Measurements from ENCODE around the gene SOWAHC. TPM values are rescaled to one million over a fixed set of nuclear protein-coding genes. Genes with fewer than 3 reads are reported as not detected.
A peak's percentile ranks its signal among the peaks of the same experiment; 100 is the strongest.

The SOWAHC gene
- total RNA-seq, 1 donor from 2014 or later = 10.9 TPM

- peak overlapping the region; percentile 20 for H3K27ac Mint-ChIP-seq (ENCODE audit: unreplicated experiment)
- DNase-seq (ENCODE audit: low read depth, low spot score) = peak; percentile 22
- no peak for TF ChIP-seq CTCF (conservative IDR thresholded peaks at IDR 0.05)
- no peaks in the 10 kb centered on the region for H3K27me3 Mint-ChIP-seq (ENCODE audit: low read depth)
- H3K4me1 Mint-ChIP-seq = peaks cover 32% of the 10 kb centered on the region
- no peaks in the 10 kb centered on the region for H3K9me3 Mint-ChIP-seq
- H3K36me3 Mint-ChIP-seq (ENCODE audit: low read depth) = no peaks in the 10 kb centered on the region
- peak overlapping the region; percentile 43 for H3K4me3 Mint-ChIP-seq
Observed at GRCh38 chr2:109644571-109645275, 30.6 kb downstream of the SOWAHC start.

DNA sequence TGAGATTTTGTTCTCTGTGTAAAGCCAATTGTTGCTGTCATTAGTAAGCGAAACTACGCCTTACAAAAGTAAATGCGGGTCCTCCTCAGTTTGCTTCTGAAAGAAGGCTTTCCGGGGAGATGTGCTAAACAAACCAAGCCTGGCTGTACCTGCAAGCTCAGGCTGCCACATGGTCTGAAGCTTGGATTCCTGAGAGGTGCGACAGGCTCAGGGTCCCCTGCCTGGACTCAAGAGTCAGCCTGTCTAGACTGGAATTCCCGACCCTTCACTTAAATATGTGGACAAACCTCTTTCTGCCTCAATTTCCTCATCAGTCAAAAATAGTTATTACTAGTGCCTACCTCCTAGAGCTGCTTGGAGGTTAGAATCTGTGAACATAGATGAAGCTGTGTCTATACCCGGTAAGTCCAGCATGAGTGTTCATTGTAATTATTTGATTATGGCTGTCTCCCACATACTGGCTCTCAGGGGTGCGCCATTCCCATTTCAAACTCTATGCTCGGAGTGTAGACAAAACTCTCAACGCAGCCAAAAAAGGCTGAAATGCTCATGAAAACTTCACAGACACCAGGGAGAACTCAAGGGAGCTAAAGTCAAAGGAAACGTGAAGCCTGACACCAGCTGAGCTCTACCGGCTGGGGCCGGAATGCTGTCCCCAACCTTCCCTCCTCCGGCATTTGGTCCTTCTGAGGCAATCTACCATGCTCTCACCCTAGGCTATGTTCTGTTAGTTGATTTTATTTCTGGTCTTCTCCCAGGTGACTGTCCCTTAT, 31.4 kb downstream of the SOWAHC start:
- no peak for DNase-seq (ENCODE audit: low read depth, low spot score)
- no peaks in the 10 kb centered on the region for H3K9me3 Mint-ChIP-seq
- no peaks in the 10 kb centered on the region for H3K36me3 Mint-ChIP-seq (ENCODE audit: low read depth)
- TF ChIP-seq CTCF (conservative IDR thresholded peaks at IDR 0.05) = no peak
- peaks cover 32% of the 10 kb centered on the region for H3K4me1 Mint-ChIP-seq
- no peaks in the 10 kb centered on the region for H3K27me3 Mint-ChIP-seq (ENCODE audit: low read depth)
- H3K27ac Mint-ChIP-seq (ENCODE audit: unreplicated experiment) = no peak overlapping the region
- no peak overlapping the region for H3K4me3 Mint-ChIP-seq

GRCh38 chr2:109646961-109647360, 32.8 kb downstream of the SOWAHC start:
- Mint-ChIP-seq H3K27ac (ENCODE audit: unreplicated experiment) (no peak overlapping the region), H3K9me3 (no peaks in the 10 kb centered on the region), H3K27me3 (ENCODE audit: low read depth) (no peaks in the 10 kb centered on the region), H3K36me3 (ENCODE audit: low read depth) (no peaks in the 10 kb centered on the region), H3K4me1 (peaks cover 27% of the 10 kb centered on the region), H3K4me3 (no peak overlapping the region)
- TF ChIP-seq CTCF (conservative IDR thresholded peaks at IDR 0.05) = no peak
- DNase-seq (ENCODE audit: low read depth, low spot score) = no peak

GRCh38 chr2:109647636-109648035, 33.5 kb downstream of the SOWAHC start:
- H3K4me1 Mint-ChIP-seq = peaks cover 27% of the 10 kb centered on the region
- H3K27me3 Mint-ChIP-seq (ENCODE audit: low read depth) = no peaks in the 10 kb centered on the region
- no peak for DNase-seq (ENCODE audit: low read depth, low spot score)
- no peaks in the 10 kb centered on the region for H3K9me3 Mint-ChIP-seq
- H3K36me3 Mint-ChIP-seq (ENCODE audit: low read depth) = no peaks in the 10 kb centered on the region
- no peak overlapping the region for H3K4me3 Mint-ChIP-seq
- TF ChIP-seq CTCF (conservative IDR thresholded peaks at IDR 0.05) = no peak
- H3K27ac Mint-ChIP-seq (ENCODE audit: unreplicated experiment) = no peak overlapping the region

GRCh38 chr2:109648041-109648527, 33.9 kb downstream of the SOWAHC start:
- Mint-ChIP-seq H3K27ac (ENCODE audit: unreplicated experiment) (no peak overlapping the region), H3K4me3 (no peak overlapping the region), H3K27me3 (ENCODE audit: low read depth) (no peaks in the 10 kb centered on the region), H3K36me3 (ENCODE audit: low read depth) (no peaks in the 10 kb centered on the region), H3K9me3 (no peaks in the 10 kb centered on the region), H3K4me1 (peaks cover 26% of the 10 kb centered on the region)
- no peak for DNase-seq (ENCODE audit: low read depth, low spot score)
- TF ChIP-seq CTCF (conservative IDR thresholded peaks at IDR 0.05) = no peak
